GM18858 (cell line): ENCODE data around the gene RASSF8.

ENCODE experiments used
- ATAC-seq: cut with Tn5 transposase; IDR thresholded peaks from one replicate; pipeline ENCODE4 v1.9.1; 2021; ENCODE audit not compliant: unreplicated experiment

The RASSF8 gene

DNA sequence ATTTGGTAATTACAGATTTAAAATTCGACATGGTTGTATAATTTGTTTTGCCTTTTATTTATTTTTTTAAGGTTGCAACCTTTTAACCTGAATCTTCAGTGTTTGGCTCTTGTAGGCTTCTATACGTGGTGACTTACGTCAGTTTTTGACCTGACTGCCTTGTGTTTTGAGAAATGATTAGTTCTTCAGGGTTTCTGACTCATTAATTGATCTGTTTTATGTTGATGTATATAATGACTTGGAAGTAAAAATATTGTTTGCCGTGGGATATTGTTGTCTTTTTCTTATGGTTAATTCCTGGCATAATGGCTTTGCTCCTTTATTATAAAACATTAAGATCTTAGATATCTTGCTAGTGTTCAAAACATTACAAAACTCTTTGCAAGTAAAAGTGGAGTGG lies 2.5 kb downstream of the RASSF8 start:
- no peak for ATAC-seq

DNA sequence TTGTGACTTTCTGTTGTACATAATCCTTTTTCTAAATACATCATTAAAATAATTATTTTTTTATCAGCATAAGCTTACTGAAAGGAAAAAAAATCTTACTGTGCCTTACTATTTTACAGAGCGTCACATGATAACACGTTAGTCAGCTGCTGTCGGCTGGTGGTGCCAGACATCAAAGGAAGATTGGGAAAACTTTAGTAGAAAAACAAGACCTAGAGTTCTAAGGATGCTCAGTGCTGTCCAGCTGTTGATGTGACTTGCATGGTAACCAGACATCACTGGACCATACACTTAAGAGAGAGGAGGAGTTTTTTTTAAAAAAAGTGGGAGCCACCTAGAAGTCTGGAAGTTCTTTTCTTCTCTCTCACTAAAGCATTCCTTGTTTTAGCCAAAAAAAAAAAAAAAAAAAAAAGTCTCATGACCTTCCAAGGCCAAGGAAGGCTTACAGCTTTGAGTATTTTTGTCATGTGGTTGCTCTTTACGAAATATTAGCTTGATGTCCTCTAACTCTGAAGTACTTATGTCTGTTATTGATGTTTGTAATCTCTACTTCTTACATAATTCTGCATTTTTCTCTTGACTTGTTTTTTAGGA lies 4.5 kb downstream of the RASSF8 start:
- ATAC-seq: no peak

DNA sequence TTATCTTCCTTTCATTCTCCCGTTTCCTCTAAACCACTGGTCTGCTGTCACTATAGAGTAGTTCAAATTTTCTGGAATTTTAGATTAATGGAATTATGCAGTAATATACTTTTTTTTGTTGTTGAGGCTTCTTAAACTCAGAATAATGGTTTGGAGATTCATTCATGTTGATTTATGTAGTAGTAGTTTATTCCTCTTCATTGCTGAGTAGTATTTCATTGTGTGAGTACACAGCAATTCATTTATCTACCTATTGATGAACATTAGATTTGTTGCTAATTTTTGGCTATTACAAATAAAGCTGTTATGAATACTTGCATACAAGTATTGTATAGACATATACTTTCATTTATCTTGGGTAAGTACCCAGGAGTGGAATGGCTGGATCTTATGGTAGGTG lies 7.2 kb downstream of the RASSF8 start:
- no peak for ATAC-seq

DNA sequence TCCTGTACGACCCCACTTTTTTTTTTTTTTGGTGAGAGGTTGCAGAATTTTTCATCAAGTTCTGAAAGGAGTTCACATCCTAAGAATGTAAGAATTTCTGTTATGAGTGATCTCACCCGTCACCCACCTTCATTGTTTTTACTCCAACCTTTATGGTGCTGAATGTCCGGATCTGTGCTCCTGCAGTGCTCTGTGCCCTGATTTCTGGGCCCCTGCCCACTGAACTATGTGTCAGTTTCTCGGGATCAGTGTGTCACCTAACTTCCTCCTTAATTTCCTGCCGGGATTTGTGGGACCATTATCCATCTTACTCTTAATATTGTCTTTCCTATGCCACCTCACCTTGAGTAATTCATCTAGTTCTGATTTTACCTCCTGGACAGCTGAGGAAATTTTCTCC lies 11.6 kb downstream of the RASSF8 start:
- ATAC-seq: no peak

DNA sequence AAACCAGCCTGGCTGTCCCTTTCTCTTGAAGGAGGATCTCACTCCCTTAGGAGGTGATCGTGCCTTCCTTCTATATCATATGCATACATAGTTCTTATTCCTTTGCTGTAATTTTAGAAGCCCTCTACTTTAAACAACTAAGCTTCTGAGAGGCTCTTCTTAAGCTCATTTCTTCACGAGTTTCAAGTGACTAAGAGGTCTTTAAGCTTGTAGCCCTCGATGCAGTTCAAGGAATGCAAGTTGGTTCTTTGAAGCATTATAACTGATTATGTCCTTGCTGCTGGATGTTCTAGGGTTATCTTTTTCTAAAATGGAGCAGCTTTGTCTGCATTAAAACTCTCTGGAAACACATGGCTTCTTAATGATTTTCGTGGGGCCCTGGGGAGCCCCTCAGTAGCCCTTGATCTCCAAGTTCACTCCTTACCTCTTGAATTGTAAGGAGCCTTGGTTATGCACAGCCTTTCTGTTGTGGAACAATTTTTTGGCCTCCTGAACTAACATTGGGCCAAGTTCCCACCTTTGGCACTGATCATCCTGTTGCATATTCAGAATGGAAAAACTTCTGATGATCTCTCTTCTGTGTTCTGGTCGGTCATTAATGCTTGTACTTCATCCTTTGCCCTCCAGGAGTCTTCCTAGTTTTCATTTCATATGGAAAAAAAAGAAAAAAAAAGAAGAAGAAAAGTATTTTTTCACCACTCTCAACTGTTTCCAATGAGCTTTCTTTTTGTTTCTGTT lies 12.6 kb downstream of the RASSF8 start:
- no peak for ATAC-seq

DNA sequence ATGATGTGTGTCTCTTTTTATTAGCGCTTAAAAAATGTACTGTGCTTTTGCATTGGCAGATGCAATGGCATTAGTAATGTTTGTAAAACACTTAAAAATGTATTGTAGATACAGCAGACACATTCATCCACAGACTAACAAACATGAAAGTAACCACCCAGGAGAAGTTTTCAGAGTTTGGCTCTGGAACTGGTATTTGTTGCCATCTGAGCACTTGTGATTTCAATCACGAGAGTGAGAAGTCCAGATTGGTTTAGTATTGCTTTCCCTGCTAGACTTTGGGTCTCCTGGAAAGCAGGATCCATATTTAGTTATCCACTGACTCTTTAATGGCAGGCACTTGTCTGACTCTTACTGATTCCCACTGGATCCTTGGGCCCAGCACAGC lies 13.2 kb downstream of the RASSF8 start:
- ATAC-seq: no peak

DNA sequence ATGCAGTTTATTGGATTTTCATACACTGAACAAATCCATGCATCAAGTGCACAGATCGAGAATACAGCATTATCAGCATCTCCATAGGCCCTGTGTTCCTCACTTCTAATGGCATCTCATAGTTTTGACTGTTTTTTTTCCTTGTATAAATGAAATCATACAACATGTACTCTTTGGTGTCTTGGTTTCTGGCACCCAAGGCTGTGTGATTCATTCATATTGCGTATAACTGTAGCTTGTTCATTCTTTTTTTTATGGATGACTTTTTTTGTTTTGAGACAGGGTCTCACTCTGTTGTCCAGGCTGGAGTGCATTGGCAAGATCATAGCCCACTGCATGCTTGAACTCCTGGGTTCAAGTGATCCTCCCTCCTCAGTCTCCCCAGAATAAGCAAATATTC lies 14.3 kb downstream of the RASSF8 start:
- no peak for ATAC-seq

DNA sequence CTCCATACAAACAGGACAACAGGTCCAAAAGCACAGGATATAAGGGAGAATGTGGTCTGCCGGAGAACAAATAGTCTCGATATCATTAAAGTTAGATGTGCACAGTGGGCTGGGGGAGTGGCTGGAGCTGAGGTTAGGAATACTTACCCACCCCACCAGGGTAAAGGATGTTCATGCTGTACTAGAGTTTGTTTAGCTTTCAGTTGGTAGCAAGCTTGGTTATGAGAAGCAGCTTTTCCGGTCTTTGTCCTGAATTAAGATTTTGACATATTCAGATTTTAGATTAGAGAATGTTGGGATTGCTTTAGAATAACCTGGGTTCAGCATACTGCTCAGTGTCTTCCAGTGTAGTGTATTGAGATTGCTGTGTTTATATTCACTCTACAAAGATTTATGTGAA lies 16.7 kb downstream of the RASSF8 start:
- ATAC-seq: no peak

DNA sequence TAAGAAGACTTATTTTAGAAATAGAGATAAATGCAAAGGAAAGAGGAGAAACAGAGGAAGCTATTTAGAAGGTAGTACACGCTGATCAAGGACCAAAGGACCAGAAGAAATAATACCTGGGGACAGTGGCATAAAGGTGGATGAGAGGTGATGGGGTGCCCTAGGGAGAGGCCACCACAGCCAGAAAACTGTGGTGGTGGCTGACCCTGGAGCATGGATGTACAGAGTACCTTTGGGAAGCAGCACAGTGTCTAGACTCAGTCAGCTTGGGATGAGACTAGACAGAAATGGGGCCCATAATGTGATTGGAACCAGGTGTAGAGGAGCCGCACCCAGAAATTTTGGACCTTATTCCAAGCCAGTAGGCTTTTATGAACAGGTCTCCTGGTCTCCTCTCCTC lies 17.2 kb downstream of the RASSF8 start:
- no peak for ATAC-seq

DNA sequence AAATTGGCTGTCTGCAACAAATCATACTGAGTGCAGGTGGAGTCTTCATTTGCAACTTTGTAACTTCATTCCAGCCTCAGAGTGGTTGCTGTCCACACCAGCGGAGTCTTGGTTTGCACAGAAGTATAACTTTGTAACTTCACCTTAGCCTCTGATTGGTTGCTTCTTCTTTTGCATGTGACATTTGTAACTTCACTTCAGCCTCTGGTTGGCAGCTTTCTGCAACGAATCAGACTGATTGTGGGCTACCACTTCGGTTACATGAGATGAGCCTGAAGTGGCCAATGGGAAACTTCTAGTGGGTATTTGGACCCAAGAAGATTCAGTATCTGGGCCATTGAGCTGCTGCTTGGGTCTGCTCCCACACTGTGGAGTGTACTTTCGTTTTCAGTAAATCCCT lies 17.8 kb downstream of the RASSF8 start:
- no peak for ATAC-seq

DNA sequence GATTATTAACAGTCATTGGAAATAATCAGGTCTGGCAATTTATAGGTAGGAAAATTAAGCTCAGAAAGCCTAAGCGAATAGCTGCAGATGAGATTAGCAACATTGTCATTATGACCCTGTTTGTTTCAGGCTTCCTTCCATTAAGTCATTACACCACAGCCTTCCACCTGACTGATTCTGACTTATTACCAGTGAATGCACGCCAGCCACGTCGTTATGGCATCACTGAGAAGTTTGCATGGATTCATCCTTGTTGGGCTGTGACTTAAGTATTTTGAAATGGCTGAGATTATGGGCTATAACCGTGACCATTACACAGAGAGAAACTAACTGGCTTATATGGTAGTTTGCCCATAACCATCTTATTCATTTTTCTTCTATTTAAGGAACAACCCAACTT lies 18.6 kb downstream of the RASSF8 start:
- no peak for ATAC-seq

DNA sequence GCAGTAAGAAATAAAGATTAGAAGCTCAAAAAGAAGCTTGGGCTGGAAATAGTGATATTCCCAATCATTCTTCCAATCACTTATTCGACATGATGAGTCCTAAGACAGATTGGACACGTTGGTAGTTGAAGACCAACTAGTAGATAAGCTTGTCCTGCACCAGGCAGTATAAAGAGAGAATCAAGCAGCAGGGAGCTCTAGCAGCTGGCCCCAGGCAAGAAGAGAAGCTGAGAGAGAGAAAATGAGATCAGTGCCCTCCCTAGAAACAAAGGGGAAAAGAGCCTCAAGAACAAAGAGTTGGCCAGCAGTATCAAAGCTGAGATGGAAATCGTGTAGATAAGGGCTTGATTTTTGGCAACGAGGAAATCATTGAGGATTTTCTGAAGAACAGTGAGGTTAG lies 20.6 kb downstream of the RASSF8 start:
- no peak for ATAC-seq

DNA sequence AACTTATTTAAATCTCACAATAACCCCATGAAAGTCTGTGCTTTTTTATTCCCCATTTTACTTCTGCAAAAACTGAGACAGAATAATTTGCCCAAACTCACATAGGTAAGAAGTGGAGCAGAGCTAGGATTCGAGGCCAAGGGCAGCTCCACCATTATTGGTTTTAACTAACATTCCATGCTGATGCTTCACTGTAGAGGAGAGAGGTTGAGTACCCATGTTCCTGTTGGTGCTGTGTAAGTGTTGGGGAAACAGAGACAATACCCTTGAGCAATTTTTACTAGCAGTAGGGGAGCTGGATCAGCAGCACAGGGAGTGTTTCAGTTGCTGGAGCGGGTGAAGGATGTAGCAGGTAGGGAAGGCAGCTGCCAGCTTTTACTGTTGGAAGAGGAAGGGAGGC lies 21.1 kb downstream of the RASSF8 start:
- no peak for ATAC-seq

DNA sequence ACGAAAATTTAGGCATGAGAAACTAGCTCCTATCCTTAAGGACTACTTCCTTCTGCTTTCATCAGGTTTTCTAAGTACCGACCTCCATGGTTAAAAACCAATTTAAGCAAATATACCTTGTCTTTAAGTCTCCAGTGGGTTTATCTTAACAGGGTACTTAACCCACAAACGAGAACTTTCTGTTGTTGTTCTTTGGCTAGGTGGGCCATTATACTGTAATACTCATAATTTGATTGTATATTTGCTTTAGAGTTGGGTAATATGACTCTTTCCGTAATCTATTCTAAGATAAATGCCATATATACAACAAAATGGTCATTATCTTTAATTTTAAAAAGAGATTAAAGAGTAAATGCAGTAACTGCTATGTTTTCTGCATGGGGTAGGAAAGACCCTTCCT lies 21.6 kb downstream of the RASSF8 start:
- ATAC-seq: no peak

DNA sequence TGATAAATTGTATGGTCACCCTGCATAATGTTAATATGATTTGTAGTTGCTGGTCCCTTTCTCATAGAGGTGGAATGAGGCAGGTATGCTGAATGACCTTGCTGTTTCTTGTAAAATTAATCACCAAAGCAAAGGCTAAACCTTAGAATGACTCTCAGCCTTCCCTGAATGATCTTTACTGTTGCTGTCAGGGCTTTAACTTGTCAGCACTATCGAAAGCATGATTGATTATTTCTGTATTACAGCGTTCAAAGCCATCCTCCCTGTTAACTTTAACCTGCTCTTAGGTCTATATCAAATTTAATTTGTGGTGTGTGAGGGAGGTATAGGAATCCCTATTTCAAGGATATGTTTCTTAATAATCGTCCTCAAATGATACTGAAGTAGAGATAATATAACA lies 23.1 kb downstream of the RASSF8 start:
- ATAC-seq: no peak

DNA sequence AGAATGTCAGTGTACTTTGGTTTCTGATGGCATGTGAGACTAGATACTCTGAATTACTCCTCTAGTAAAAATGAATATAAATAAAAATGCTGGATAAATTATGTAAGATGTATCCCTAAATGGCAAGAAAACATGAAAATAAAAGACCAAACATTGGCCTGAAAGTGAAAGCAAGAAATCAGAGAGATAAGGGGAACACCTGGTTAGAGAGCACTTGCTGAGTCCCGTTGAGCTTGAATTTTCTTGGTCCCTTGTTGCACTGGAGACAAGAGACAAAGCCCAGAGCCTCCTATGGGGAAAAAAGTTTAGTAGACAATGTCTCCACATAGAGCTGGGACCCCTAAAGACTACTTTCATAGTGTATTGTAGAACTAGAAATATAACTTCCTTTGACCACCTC lies 23.9 kb downstream of the RASSF8 start:
- ATAC-seq: no peak

DNA sequence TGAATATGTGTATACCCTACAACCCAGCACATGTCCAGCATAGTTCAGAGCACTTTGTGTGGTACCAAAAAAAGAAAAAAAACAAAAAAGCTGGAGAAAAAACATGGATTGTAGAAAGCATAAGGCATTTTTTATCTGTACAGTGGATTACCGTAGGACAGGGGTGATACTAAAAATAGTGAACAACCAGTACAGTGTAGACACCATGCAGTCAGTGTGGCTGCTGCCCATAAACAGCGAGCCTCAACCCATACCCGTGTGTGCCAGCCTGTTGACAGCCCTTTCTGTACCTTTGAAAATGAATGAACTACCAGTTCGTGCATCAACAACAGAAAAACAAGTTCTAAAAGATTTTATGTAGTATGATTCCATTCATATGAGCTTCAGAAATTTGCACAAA lies 25.1 kb downstream of the RASSF8 start:
- ATAC-seq: no peak

DNA sequence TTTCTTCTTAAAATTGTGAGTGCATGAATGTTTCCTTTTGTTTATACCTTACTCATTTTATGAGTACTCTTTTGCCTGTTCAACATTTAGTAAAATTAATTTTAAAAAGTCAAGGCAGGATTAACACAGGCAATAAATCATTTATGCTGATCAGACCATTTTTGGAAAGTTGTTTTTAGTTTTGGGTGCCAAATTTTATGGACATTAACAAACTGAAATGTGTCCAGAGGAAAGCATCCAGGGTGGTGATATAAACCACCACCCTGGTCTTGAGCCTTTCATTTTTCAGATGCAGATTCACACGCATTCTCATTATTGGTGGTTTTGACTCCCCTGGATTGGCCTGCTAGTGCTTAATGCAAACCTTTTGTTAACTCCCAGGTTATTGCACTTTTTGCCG lies 26.3 kb downstream of the RASSF8 start:
- no peak for ATAC-seq

DNA sequence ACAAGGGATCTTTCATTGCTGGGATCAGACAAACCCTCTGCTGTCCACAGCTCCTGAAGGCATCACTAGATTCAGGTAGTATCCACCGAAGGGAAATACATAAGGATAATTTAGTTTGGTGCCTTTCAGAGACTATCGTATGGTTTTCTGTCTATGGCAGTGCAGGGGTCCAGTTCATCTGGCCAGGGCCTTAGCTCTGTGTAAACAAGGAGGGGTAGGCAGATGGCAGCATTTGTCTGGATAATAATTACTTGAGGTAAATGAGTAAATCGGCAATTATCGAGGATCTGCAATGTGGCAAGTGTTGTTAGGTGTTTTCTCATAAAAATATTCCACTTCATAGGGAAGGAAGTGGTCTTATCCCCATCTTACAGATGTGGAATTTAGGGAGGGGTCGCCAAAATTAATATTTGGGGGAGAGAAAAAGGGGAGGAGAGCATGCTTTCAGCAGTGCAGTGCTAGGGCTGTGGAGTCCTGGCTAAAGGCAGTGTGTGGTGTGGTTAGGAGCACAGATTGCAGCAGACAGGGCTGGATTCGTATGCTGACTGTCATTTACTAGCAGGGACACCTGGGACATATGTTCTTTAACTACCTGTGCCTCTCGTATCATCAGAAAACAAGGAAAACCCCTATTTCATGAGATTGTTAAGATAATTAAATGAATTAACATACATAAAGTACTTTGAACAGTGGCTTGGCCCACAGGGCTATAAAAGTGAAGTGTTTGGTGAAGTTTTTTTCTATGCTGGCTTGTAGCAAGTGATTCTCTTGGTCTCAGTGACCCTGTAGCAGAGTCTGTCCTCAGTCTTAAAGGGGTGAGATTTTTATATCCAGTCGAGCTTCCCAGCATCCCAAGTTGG lies 27.1 kb downstream of the RASSF8 start:
- no peak for ATAC-seq

DNA sequence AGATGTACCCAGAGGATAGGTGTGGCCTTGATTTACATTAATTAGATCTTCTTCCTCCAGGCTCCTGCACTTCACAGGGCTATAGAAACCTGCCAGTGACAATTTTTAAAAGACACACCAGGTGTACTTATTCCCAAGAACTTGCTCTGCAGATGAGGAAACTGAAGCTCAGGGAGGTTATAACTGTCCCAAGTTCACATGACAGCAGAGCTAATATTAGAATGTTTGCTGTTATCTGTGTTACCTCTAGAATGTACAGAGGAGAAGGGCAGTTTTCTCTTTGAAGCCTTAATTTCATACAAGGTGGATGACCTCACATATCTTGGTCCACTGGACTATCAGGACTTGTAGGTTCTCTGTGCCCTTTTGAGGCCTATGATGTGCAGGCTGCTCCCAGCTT lies 27.7 kb downstream of the RASSF8 start:
- no peak for ATAC-seq

DNA sequence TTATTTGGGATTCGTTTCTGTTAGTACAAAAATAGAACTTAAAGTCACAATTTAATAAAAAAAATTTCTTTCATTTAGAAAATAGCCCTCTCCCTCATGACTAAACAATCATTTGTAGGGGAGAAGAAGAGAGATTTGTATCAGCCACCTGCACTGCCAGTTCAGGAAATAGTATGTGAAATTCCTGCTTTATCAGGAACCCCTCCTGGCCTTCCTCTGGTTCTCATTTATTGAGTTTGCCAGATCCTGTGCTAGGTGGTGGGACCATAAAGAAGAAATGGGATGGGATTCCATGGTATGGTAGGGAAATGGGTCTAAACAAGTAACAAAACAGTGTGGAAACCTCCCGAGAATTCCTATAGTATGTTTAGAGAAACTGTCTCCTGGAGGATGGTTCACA lies 30.0 kb downstream of the RASSF8 start:
- no peak for ATAC-seq

DNA sequence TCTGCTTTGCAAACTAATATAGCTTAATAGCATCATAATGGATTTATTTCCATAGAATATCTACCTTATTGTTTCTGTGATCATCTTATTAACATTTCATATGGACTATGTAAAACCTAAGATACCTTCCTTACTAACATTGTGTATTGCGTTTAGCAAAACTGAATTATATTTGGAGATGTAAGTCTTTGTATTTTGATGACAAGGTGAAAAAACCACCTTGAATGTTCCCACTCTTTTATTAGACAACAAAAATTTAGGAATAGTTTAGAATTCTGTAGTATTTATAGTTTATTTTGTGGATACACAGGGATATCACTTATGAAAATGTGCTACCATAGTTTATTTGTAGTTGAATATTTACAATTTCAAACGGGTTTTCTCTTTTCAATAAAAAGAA lies 32.0 kb downstream of the RASSF8 start:
- ATAC-seq: no peak
